GM23338 (cell line): ENCODE results near the gene EPHA3. TPM values are rescaled to one million over a fixed set of nuclear protein-coding genes. Genes with fewer than 3 reads are reported as not detected.

Experiments used
- ATAC-seq: fragments of 200-7000 bp; cut with Tn5 transposase; 3 replicates; pipeline ENCODE4 v1.9.1; 2020
- DNase-seq: peaks from one replicate; pipeline ENCODE4 v3.0.0-alpha.2; 2015; ENCODE audit warnings: low spot score
- H2AFZ ChIP-seq: fragments of 200-600 bp; sonication (generic); 2 replicates; pipeline ENCODE4 v1.8.0; 2016; ENCODE audit warnings: antibody characterized with exemption, mild to moderate bottlenecking, moderate library complexity
- H3F3A ChIP-seq: fragments of 200-600 bp; sonication (generic); replicated peaks from 2 replicates; pipeline ENCODE4 v1.8.0; 2017; ENCODE audit warnings: antibody characterized with exemption, mixed run types, low read depth
- H3K27ac ChIP-seq: fragments of 200-600 bp; sonication (generic); 2 replicates; pipeline ENCODE4 v1.6.1; 2016; ENCODE audit warnings: low read depth
- H3K27me3 ChIP-seq: fragments of 200-600 bp; sonication (generic); 2 replicates; pipeline ENCODE4 v1.8.0; 2016; ENCODE audit warnings: mild to moderate bottlenecking, mixed run types, moderate library complexity; ENCODE audit not compliant: insufficient read depth
- H3K36me3 ChIP-seq: fragments of 200-600 bp; sonication (generic); 2 replicates; pipeline ENCODE4 v1.8.0; 2016; ENCODE audit warnings: mild to moderate bottlenecking; ENCODE audit not compliant: insufficient read depth
- H3K4me1 ChIP-seq: fragments of 200-600 bp; sonication (generic); 2 replicates; pipeline ENCODE4 v1.8.0; 2016; ENCODE audit warnings: mild to moderate bottlenecking, moderate library complexity; ENCODE audit not compliant: insufficient read depth
- H3K4me2 ChIP-seq: fragments of 200-600 bp; sonication (generic); 2 replicates; pipeline ENCODE4 v1.7.1; 2017; ENCODE audit warnings: mixed run types
- H3K4me3 ChIP-seq: fragments of 200-600 bp; sonication (generic); 2 replicates; pipeline ENCODE4 v1.6.1; 2016; ENCODE audit warnings: mixed run types
- H3K79me2 ChIP-seq: fragments of 200-600 bp; sonication (generic); replicated peaks from 2 replicates; pipeline ENCODE4 v1.8.0; 2017; ENCODE audit warnings: mild to moderate bottlenecking; ENCODE audit not compliant: insufficient read depth
- H3K9me2 ChIP-seq: fragments of 200-600 bp; sonication (generic); 2 replicates; pipeline ENCODE4 v1.8.0; 2017; ENCODE audit not compliant: insufficient read depth
- H4K20me1 ChIP-seq: fragments of 200-600 bp; sonication (generic); replicated peaks from 2 replicates; pipeline ENCODE4 v1.8.0; 2017; ENCODE audit warnings: mild to moderate bottlenecking; ENCODE audit not compliant: insufficient read depth
- H3K27ac Mint-ChIP-seq: 2 replicates; pipeline ENCODE4 v1.8.0; 2020; ENCODE audit warnings: inconsistent platforms, mild to moderate bottlenecking, moderate library complexity, mixed read lengths
- H3K27me3 Mint-ChIP-seq: 3 replicates; pipeline ENCODE4 v1.8.0; 2022; ENCODE audit warnings: low read depth, mild to moderate bottlenecking, moderate library complexity, mixed read lengths, inconsistent platforms; ENCODE audit not compliant: insufficient read depth, poor library complexity
- H3K36me3 Mint-ChIP-seq: 3 replicates; pipeline ENCODE4 v1.8.0; 2021; ENCODE audit warnings: low read depth, mild to moderate bottlenecking, inconsistent platforms, moderate library complexity, mixed read lengths
- H3K4me1 Mint-ChIP-seq: 3 replicates; pipeline ENCODE4 v1.8.0; 2020; ENCODE audit warnings: mild to moderate bottlenecking, inconsistent platforms, mixed read lengths
- H3K4me3 Mint-ChIP-seq: 3 replicates; pipeline ENCODE4 v1.8.0; 2021; ENCODE audit warnings: moderate library complexity, mild to moderate bottlenecking, inconsistent platforms, mixed read lengths
- H3K9me3 Mint-ChIP-seq: 3 replicates; pipeline ENCODE4 v1.8.0; 2020; ENCODE audit warnings: moderate library complexity, mild to moderate bottlenecking, inconsistent platforms, mixed read lengths
- EZH2phosphoT487 ChIP-seq: fragments of 200-600 bp; sonication (generic); IDR thresholded peaks from one replicate; pipeline ENCODE4 v1.8.1; 2018; ENCODE audit warnings: antibody characterized with exemption; ENCODE audit not compliant: unreplicated experiment
- POLR2AphosphoS5 ChIP-seq: IDR thresholded peaks from 2 replicates; pipeline ENCODE4 v1.6.1; 2016; ENCODE audit warnings: antibody characterized with exemption, low read depth
- STAT1 ChIP-seq: IDR thresholded peaks from one replicate; pipeline ENCODE4 v1.6.1; 2016; ENCODE audit warnings: antibody characterized with exemption; ENCODE audit not compliant: unreplicated experiment
- ZNF114 ChIP-seq: fragments of 250-450 bp; sonication (Bioruptor Pico); IDR thresholded peaks from 2 replicates; pipeline ENCODE4 v1.5.0; 2020; ENCODE audit warnings: mild to moderate bottlenecking, moderate library complexity
- ZNF331 ChIP-seq: fragments of 250-450 bp; sonication (Bioruptor Pico); IDR thresholded peaks from 2 replicates; pipeline ENCODE4 v1.5.0; 2020; ENCODE audit warnings: low read depth, mild to moderate bottlenecking, moderate library complexity
- polyA plus RNA-seq: library from polyadenylated mRNA; unstranded; fragments of >200 nt; fragmentation: Nextera tagmentation; extraction: Ambion mirVana; gene quantifications from 2 replicates; pipeline ENCODE4 v1.2.1, GENCODE V29; 2016
- total RNA-seq: library from RNA; depleted of rRNA; stranded (reverse); fragments of >200 nt; shearing (Covaris generic); gene quantifications from 2 replicates; pipeline ENCODE4 v1.2.3, GENCODE V29; 2014
- TF ChIP-seq, protein P1 (sequence below): IDR thresholded peaks from one replicate; pipeline ENCODE4 v1.6.1; 2018; ENCODE audit warnings: antibody characterized with exemption; ENCODE audit not compliant: unreplicated experiment
- TF ChIP-seq, protein P2 (sequence below): fragments of 250-450 bp; sonication (Bioruptor Pico); IDR thresholded peaks from 2 replicates; pipeline ENCODE4 v1.5.0; 2020; ENCODE audit warnings: mild to moderate bottlenecking, moderate library complexity
- TF ChIP-seq, protein P3 (sequence below), 2 experiments: fragments of 200-600 bp in 1 of 2; sonication (generic) in 1 of 2; conservative IDR thresholded peaks; 2 replicates each; pipeline versions ENCODE4 v1.5.1 to v1.6.1; 2016 to 2017; ENCODE audit warnings: antibody characterized with exemption in 2 of 2, low read depth in 2 of 2, mild to moderate bottlenecking in 2 of 2, moderate library complexity in 1 of 2

Gene EPHA3
- total and polyA plus RNA-seq, 2 experiments from 2014 or later = 0.05 to 0.21 TPM

DNA sequence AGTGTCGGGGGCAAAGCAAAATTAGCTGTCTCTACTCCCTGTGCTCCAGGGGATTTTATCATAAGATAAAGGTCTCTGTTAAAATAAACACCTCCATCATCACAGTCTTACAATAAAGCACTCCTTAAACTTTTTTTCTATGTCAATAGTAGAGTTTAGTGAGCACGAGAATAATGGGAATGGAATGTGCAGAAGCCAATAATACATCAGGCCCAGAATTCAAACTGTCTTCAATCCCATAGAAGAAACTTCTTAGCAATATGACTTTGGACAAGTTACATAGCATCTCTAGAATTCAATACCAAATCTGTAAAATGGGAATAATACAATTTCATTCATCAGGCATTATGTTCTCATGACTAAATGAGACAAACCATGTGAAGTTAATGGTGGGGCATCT is 49.0 kb upstream of the EPHA3 start:
- no peak overlapping the region for H3K4me3 Mint-ChIP-seq
- no peak overlapping the region for H3K27ac Mint-ChIP-seq
- no peak overlapping the region for H2AFZ ChIP-seq
- H3K9me3 Mint-ChIP-seq = no peaks in the 10 kb centered on the region
- H3K27me3 Mint-ChIP-seq = no peaks in the 10 kb centered on the region
- no peaks in the 10 kb centered on the region for H3K36me3 Mint-ChIP-seq
- no peak overlapping the region for H3K27ac ChIP-seq
- no peak overlapping the region for H3K4me3 ChIP-seq
- no peaks in the 10 kb centered on the region for H3K27me3 ChIP-seq
- H3K4me2 ChIP-seq = no peak overlapping the region
- ATAC-seq (no peak), DNase-seq (no peak)
- H3K79me2 ChIP-seq = no peaks in the 10 kb centered on the region
- H3K4me1 Mint-ChIP-seq = peaks cover 4% of the 10 kb centered on the region; the same call in 2 of the 3 replicates
- TF ChIP-seq ZNF331 (CRISPR knock-in tag) (no peak), ZNF114 (CRISPR knock-in tag) (no peak), STAT1 (no peak), POLR2AphosphoS5 (no peak), EZH2phosphoT487 (no peak)
- TF ChIP-seq, protein P1, sequence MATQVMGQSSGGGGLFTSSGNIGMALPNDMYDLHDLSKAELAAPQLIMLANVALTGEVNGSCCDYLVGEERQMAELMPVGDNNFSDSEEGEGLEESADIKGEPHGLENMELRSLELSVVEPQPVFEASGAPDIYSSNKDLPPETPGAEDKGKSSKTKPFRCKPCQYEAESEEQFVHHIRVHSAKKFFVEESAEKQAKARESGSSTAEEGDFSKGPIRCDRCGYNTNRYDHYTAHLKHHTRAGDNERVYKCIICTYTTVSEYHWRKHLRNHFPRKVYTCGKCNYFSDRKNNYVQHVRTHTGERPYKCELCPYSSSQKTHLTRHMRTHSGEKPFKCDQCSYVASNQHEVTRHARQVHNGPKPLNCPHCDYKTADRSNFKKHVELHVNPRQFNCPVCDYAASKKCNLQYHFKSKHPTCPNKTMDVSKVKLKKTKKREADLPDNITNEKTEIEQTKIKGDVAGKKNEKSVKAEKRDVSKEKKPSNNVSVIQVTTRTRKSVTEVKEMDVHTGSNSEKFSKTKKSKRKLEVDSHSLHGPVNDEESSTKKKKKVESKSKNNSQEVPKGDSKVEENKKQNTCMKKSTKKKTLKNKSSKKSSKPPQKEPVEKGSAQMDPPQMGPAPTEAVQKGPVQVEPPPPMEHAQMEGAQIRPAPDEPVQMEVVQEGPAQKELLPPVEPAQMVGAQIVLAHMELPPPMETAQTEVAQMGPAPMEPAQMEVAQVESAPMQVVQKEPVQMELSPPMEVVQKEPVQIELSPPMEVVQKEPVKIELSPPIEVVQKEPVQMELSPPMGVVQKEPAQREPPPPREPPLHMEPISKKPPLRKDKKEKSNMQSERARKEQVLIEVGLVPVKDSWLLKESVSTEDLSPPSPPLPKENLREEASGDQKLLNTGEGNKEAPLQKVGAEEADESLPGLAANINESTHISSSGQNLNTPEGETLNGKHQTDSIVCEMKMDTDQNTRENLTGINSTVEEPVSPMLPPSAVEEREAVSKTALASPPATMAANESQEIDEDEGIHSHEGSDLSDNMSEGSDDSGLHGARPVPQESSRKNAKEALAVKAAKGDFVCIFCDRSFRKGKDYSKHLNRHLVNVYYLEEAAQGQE = no peak
- TF ChIP-seq, protein P2, sequence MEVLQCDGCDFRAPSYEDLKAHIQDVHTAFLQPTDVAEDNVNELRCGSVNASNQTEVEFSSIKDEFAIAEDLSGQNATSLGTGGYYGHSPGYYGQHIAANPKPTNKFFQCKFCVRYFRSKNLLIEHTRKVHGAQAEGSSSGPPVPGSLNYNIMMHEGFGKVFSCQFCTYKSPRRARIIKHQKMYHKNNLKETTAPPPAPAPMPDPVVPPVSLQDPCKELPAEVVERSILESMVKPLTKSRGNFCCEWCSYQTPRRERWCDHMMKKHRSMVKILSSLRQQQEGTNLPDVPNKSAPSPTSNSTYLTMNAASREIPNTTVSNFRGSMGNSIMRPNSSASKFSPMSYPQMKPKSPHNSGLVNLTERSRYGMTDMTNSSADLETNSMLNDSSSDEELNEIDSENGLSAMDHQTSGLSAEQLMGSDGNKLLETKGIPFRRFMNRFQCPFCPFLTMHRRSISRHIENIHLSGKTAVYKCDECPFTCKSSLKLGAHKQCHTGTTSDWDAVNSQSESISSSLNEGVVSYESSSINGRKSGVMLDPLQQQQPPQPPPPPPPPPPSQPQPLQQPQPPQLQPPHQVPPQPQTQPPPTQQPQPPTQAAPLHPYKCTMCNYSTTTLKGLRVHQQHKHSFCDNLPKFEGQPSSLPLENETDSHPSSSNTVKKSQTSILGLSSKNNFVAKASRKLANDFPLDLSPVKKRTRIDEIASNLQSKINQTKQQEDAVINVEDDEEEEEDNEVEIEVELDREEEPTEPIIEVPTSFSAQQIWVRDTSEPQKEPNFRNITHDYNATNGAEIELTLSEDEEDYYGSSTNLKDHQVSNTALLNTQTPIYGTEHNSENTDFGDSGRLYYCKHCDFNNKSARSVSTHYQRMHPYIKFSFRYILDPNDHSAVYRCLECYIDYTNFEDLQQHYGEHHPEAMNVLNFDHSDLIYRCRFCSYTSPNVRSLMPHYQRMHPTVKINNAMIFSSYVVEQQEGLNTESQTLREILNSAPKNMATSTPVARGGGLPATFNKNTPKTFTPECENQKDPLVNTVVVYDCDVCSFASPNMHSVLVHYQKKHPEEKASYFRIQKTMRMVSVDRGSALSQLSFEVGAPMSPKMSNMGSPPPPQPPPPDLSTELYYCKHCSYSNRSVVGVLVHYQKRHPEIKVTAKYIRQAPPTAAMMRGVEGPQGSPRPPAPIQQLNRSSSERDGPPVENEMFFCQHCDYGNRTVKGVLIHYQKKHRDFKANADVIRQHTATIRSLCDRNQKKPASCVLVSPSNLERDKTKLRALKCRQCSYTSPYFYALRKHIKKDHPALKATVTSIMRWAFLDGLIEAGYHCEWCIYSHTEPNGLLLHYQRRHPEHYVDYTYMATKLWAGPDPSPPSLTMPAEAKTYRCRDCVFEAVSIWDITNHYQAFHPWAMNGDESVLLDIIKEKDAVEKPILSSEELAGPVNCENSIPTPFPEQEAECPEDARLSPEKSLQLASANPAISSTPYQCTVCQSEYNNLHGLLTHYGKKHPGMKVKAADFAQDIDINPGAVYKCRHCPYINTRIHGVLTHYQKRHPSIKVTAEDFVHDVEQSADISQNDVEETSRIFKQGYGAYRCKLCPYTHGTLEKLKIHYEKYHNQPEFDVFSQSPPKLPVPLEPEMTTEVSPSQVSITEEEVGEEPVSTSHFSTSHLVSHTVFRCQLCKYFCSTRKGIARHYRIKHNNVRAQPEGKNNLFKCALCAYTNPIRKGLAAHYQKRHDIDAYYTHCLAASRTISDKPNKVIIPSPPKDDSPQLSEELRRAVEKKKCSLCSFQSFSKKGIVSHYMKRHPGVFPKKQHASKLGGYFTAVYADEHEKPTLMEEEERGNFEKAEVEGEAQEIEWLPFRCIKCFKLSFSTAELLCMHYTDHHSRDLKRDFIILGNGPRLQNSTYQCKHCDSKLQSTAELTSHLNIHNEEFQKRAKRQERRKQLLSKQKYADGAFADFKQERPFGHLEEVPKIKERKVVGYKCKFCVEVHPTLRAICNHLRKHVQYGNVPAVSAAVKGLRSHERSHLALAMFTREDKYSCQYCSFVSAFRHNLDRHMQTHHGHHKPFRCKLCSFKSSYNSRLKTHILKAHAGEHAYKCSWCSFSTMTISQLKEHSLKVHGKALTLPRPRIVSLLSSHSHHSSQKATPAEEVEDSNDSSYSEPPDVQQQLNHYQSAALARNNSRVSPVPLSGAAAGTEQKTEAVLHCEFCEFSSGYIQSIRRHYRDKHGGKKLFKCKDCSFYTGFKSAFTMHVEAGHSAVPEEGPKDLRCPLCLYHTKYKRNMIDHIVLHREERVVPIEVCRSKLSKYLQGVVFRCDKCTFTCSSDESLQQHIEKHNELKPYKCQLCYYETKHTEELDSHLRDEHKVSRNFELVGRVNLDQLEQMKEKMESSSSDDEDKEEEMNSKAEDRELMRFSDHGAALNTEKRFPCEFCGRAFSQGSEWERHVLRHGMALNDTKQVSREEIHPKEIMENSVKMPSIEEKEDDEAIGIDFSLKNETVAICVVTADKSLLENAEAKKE (CRISPR knock-in tag) = no peak
- TF ChIP-seq, protein P3, sequence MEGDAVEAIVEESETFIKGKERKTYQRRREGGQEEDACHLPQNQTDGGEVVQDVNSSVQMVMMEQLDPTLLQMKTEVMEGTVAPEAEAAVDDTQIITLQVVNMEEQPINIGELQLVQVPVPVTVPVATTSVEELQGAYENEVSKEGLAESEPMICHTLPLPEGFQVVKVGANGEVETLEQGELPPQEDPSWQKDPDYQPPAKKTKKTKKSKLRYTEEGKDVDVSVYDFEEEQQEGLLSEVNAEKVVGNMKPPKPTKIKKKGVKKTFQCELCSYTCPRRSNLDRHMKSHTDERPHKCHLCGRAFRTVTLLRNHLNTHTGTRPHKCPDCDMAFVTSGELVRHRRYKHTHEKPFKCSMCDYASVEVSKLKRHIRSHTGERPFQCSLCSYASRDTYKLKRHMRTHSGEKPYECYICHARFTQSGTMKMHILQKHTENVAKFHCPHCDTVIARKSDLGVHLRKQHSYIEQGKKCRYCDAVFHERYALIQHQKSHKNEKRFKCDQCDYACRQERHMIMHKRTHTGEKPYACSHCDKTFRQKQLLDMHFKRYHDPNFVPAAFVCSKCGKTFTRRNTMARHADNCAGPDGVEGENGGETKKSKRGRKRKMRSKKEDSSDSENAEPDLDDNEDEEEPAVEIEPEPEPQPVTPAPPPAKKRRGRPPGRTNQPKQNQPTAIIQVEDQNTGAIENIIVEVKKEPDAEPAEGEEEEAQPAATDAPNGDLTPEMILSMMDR (conservative IDR thresholded peaks at IDR 0.05; ENCODE audit: low read depth in 2 of 2) = no peak
- H3K9me2 ChIP-seq = peaks cover 6% of the 10 kb centered on the region; the same call in 1 of the 2 replicates
- H4K20me1 ChIP-seq = no peaks in the 10 kb centered on the region
- H3K36me3 ChIP-seq = no peaks in the 10 kb centered on the region
- no peaks in the 10 kb centered on the region for H3F3A ChIP-seq
- H3K4me1 ChIP-seq = no peaks in the 10 kb centered on the region; the same call in 1 of the 2 replicates
